Uterus (tissue), 2 donors: ENCODE data around the gene ARL13A.

Experiments
- CTCF ChIP-seq, 4 experiments: fragments of 200-600 bp in 2 of 4; fragments of 450-650 bp in 2 of 4; sonication (generic) in 2 of 4; IDR thresholded peaks; one replicate each; pipeline ENCODE4 v1.5.1; 2016 to 2019; ENCODE audit warnings: antibody characterized with exemption in 4 of 4, mild to moderate bottlenecking in 2 of 4, moderate library complexity in 1 of 4
- POLR2A ChIP-seq, 2 donors: fragments of 450-650 bp; IDR thresholded peaks; one replicate each; pipeline ENCODE4 v1.6.1; 2016; ENCODE audit warnings: antibody characterized with exemption in 2 of 2, mild to moderate bottlenecking in 1 of 2, moderate library complexity in 1 of 2

- TF ChIP-seq POLR2A (IDR thresholded peaks at IDR 0.05) (no peak), CTCF (IDR thresholded peaks at IDR 0.05) (no peak)
Measured at GRCh38 chrX:100946299-100946927, 23.1 kb upstream of the ARL13A start.
